Measurements from ENCODE around the gene KCNQ1. TPM values are rescaled to one million over a fixed set of nuclear protein-coding genes. Genes with fewer than 3 reads are reported as not detected.
A peak's percentile ranks its signal among the peaks of the same experiment; 100 is the strongest.

KCNQ1 gene
- total and polyA plus RNA-seq, 2 of the 13 experiments (the other 11 are each of a cell fraction or from before 2014, with no cell fraction given) = 0.02 to 0.08 TPM

DNA sequence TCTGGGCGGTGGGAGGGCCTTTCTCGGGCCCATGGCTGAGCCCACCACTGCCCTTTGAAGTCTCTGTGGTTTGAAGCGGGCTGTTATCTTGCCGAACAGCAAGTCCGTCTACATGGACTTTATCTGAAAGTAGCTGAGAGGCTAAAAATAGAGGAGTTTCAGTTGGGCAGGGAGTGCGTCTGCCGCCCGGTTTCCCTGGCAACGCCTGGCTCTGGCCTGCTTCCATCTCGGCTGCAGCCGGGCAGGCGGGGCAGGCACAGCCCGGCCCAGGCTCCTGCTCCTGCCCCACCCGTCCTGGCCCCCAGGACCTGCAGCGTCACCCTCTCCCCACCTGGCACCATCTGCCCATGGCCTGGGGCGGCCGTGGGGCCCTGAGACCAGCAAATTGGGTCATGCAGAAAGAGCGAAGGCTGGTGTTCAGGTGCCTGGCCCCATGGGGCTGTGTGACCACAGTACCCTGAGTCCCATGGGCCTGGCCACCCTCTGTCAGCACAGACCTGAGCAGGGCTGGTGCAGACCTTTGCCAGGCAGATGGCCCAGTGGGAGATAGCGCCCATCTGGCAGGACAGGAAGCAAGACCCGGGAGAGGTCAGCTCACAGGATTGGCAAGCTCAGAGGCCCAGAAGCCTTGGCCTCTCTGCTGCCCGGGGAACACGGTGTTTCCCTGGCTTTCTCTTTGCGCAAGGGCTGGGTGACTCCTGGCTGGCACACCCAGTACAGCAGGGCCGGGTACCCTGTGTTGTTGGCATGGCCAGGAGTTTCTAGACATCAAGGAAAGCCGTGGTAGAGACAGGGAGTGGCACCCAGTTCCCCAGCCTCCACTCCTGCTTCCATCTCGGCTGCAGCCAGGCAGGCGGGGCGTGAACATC, 334.1 kb downstream of the KCNQ1 start (continued):
- TF ChIP-seq HNRNPL (IDR thresholded peaks at IDR 0.05; ENCODE audit: low read depth, low read length) (peak; percentile 76; the same call in 1 of the 2 replicates), ZFX (CRISPR knock-in tag; IDR thresholded peaks at IDR 0.05; ENCODE audit: low read depth) (0 out of 2 replicates have a peak, but pooled peaks have one; percentile 2), FOXA1 (IDR thresholded peaks at IDR 0.05) (no peak), FOXA1 (CRISPR knock-in tag; IDR thresholded peaks at IDR 0.05) (no peak), EEA1 (CRISPR knock-in tag; IDR thresholded peaks at IDR 0.05; ENCODE audit: borderline replicate concordance) (0 out of 2 replicates have a peak, but pooled peaks have one; percentile 44), ZNF501 (CRISPR knock-in tag; IDR thresholded peaks at IDR 0.05) (no peak), SALL1 (CRISPR knock-in tag; IDR thresholded peaks at IDR 0.05) (0 out of 2 replicates have a peak, but pooled peaks have one; percentile 8)
- TF ChIP-seq, protein P1, sequence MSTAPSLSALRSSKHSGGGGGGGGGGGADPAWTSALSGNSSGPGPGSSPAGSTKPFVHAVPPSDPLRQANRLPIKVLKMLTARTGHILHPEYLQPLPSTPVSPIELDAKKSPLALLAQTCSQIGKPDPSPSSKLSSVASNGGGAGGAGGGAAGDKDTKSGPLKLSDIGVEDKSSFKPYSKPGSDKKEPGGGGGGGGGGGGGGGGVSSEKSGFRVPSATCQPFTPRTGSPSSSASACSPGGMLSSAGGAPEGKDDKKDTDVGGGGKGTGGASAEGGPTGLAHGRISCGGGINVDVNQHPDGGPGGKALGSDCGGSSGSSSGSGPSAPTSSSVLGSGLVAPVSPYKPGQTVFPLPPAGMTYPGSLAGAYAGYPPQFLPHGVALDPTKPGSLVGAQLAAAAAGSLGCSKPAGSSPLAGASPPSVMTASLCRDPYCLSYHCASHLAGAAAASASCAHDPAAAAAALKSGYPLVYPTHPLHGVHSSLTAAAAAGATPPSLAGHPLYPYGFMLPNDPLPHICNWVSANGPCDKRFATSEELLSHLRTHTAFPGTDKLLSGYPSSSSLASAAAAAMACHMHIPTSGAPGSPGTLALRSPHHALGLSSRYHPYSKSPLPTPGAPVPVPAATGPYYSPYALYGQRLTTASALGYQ (CRISPR knock-in tag; IDR thresholded peaks at IDR 0.05) = no peak
- TF ChIP-seq, protein P2, sequence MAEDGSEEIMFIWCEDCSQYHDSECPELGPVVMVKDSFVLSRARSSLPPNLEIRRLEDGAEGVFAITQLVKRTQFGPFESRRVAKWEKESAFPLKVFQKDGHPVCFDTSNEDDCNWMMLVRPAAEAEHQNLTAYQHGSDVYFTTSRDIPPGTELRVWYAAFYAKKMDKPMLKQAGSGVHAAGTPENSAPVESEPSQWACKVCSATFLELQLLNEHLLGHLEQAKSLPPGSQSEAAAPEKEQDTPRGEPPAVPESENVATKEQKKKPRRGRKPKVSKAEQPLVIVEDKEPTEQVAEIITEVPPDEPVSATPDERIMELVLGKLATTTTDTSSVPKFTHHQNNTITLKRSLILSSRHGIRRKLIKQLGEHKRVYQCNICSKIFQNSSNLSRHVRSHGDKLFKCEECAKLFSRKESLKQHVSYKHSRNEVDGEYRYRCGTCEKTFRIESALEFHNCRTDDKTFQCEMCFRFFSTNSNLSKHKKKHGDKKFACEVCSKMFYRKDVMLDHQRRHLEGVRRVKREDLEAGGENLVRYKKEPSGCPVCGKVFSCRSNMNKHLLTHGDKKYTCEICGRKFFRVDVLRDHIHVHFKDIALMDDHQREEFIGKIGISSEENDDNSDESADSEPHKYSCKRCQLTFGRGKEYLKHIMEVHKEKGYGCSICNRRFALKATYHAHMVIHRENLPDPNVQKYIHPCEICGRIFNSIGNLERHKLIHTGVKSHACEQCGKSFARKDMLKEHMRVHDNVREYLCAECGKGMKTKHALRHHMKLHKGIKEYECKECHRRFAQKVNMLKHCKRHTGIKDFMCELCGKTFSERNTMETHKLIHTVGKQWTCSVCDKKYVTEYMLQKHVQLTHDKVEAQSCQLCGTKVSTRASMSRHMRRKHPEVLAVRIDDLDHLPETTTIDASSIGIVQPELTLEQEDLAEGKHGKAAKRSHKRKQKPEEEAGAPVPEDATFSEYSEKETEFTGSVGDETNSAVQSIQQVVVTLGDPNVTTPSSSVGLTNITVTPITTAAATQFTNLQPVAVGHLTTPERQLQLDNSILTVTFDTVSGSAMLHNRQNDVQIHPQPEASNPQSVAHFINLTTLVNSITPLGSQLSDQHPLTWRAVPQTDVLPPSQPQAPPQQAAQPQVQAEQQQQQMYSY (CRISPR knock-in tag; IDR thresholded peaks at IDR 0.05) = peak; percentile 58; the same call in 1 of the 2 replicates
- TF ChIP-seq, protein P3, sequence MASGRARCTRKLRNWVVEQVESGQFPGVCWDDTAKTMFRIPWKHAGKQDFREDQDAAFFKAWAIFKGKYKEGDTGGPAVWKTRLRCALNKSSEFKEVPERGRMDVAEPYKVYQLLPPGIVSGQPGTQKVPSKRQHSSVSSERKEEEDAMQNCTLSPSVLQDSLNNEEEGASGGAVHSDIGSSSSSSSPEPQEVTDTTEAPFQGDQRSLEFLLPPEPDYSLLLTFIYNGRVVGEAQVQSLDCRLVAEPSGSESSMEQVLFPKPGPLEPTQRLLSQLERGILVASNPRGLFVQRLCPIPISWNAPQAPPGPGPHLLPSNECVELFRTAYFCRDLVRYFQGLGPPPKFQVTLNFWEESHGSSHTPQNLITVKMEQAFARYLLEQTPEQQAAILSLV (CRISPR knock-in tag; IDR thresholded peaks at IDR 0.05; ENCODE audit: borderline replicate concordance) = 0 out of 2 replicates have a peak, but pooled peaks have one; percentile 52
- TF ChIP-seq, protein P4, sequence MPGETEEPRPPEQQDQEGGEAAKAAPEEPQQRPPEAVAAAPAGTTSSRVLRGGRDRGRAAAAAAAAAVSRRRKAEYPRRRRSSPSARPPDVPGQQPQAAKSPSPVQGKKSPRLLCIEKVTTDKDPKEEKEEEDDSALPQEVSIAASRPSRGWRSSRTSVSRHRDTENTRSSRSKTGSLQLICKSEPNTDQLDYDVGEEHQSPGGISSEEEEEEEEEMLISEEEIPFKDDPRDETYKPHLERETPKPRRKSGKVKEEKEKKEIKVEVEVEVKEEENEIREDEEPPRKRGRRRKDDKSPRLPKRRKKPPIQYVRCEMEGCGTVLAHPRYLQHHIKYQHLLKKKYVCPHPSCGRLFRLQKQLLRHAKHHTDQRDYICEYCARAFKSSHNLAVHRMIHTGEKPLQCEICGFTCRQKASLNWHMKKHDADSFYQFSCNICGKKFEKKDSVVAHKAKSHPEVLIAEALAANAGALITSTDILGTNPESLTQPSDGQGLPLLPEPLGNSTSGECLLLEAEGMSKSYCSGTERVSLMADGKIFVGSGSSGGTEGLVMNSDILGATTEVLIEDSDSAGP (CRISPR knock-in tag; IDR thresholded peaks at IDR 0.05; ENCODE audit: borderline replicate concordance) = peak; percentile 19; the same call in 1 of the 2 replicates

Data from HepG2 (cell line).